HG03108 (cell line): ENCODE data around the gene ALK.
A peak's percentile ranks its signal among the peaks of the same experiment; 100 is the strongest.

ENCODE experiments used
- ATAC-seq: cut with Tn5 transposase; IDR thresholded peaks from one replicate; pipeline ENCODE4 v1.9.1; 2021; ENCODE audit warnings: moderate library complexity; ENCODE audit not compliant: unreplicated experiment

The ALK gene

GRCh38 chr2:29586919-29587318 lies 334.5 kb downstream of the ALK start:
- ATAC-seq = no peak

- no peak for ATAC-seq
These were observed 337.7 kb downstream of the ALK start for GRCh38 chr2:29583548-29584156.

- peak; percentile 60 for ATAC-seq
These were observed 338.3 kb downstream of the ALK start for GRCh38 chr2:29583104-29583503.

GRCh38 chr2:29582062-29582461 lies 339.3 kb downstream of the ALK start:
- no peak for ATAC-seq

GRCh38 chr2:29580223-29580622 lies 341.2 kb downstream of the ALK start:
- ATAC-seq = no peak

- no peak for ATAC-seq
These were observed 341.8 kb downstream of the ALK start for GRCh38 chr2:29579495-29580169.

GRCh38 chr2:29578084-29578598 lies 343.2 kb downstream of the ALK start:
- ATAC-seq = no peak

- no peak for ATAC-seq
These were observed 345.2 kb downstream of the ALK start for GRCh38 chr2:29576231-29576630.

GRCh38 chr2:29575370-29575890 lies 346.0 kb downstream of the ALK start:
- ATAC-seq = no peak

- no peak for ATAC-seq
These were observed 347.8 kb downstream of the ALK start for GRCh38 chr2:29573612-29574011.

GRCh38 chr2:29573147-29573546 lies 348.2 kb downstream of the ALK start:
- no peak for ATAC-seq

GRCh38 chr2:29570539-29570938 lies 350.8 kb downstream of the ALK start:
- ATAC-seq = no peak

- no peak for ATAC-seq
These were observed 353.4 kb downstream of the ALK start for GRCh38 chr2:29567906-29568520.

- no peak for ATAC-seq
These were observed 357.7 kb downstream of the ALK start for GRCh38 chr2:29563697-29564096.

- no peak for ATAC-seq
These were observed 358.5 kb downstream of the ALK start for GRCh38 chr2:29562896-29563295.

- ATAC-seq = no peak
These were observed 359.1 kb downstream of the ALK start for GRCh38 chr2:29562319-29562718.

GRCh38 chr2:29561628-29562027 lies 359.8 kb downstream of the ALK start:
- no peak for ATAC-seq

GRCh38 chr2:29561181-29561580 lies 360.2 kb downstream of the ALK start:
- ATAC-seq = no peak

- ATAC-seq = no peak
These were observed 360.8 kb downstream of the ALK start for GRCh38 chr2:29560566-29560965.

- ATAC-seq = no peak
These were observed 361.4 kb downstream of the ALK start for GRCh38 chr2:29560030-29560429.

GRCh38 chr2:29559578-29559977 lies 361.8 kb downstream of the ALK start:
- no peak for ATAC-seq

- ATAC-seq = no peak
These were observed 363.3 kb downstream of the ALK start for GRCh38 chr2:29558097-29558496.
